HepG2 (cell line): ENCODE results near the gene DIS3L2. TPM values are rescaled to one million over a fixed set of nuclear protein-coding genes. Genes with fewer than 3 reads are reported as not detected.

Experiments
- CCDC6 ChIP-seq: sonication (generic); formaldehyde crosslinking; IDR thresholded peaks from 2 replicates; pipeline ENCODE4 v1.8.1; 2022; ENCODE audit warnings: mild to moderate bottlenecking, missing genetic modification reagents, moderate library complexity
- HOXA9 ChIP-seq: sonication (generic); formaldehyde crosslinking; IDR thresholded peaks from 2 replicates; pipeline ENCODE4 v1.8.1; 2022; ENCODE audit warnings: missing genetic modification reagents, mild to moderate bottlenecking, moderate library complexity, borderline replicate concordance
- IKZF1 ChIP-seq: fragments of 450-650 bp; IDR thresholded peaks from 2 replicates; pipeline ENCODE4 v1.7.1; 2016
- MBNL3 ChIP-seq: fragments of 250-450 bp; sonication (Bioruptor Pico); conservative IDR thresholded peaks from 2 replicates; pipeline ENCODE4 v1.8.0; 2022; ENCODE audit warnings: mild to moderate bottlenecking, inconsistent platforms
- NFYB ChIP-seq: sonication (generic); formaldehyde crosslinking; IDR thresholded peaks from 2 replicates; pipeline ENCODE4 v1.4.0; 2020; ENCODE audit warnings: missing genetic modification reagents
- POGZ ChIP-seq: sonication (generic); formaldehyde crosslinking; IDR thresholded peaks from 2 replicates; pipeline ENCODE4 v1.4.0; 2020; ENCODE audit warnings: mild to moderate bottlenecking, missing genetic modification reagents
- SMAD9 ChIP-seq: sonication (generic); formaldehyde crosslinking; IDR thresholded peaks from 2 replicates; pipeline ENCODE4 v1.5.1; 2020; ENCODE audit warnings: mild to moderate bottlenecking, missing genetic modification reagents
- SRSF9 ChIP-seq: fragments of 200-400 bp; formaldehyde crosslinking; IDR thresholded peaks from 2 replicates; pipeline ENCODE4 v1.6.1; 2018; ENCODE audit warnings: borderline replicate concordance, mild to moderate bottlenecking, low read depth, low read length; ENCODE audit not compliant: insufficient read depth, poor library complexity, severe bottlenecking
- ZBTB14 ChIP-seq: sonication (generic); formaldehyde crosslinking; IDR thresholded peaks from 2 replicates; pipeline ENCODE4 v1.4.0; 2020; ENCODE audit warnings: missing genetic modification reagents
- ZBTB33 ChIP-seq: sonication (generic); formaldehyde crosslinking; IDR thresholded peaks from 2 replicates; pipeline ENCODE4 v1.4.0; 2020; ENCODE audit warnings: missing genetic modification reagents
- ZNF180 ChIP-seq: sonication (generic); formaldehyde crosslinking; IDR thresholded peaks from 2 replicates; pipeline ENCODE4 v1.4.0; 2020; ENCODE audit warnings: low read depth, missing genetic modification reagents, borderline replicate concordance
- ZNF264 ChIP-seq: sonication (generic); formaldehyde crosslinking; IDR thresholded peaks from 2 replicates; pipeline ENCODE4 v1.4.0; 2020; ENCODE audit warnings: missing genetic modification reagents
- ZNF335 ChIP-seq: sonication (generic); formaldehyde crosslinking; IDR thresholded peaks from 2 replicates; pipeline ENCODE4 v1.4.0; 2020; ENCODE audit warnings: missing genetic modification reagents
- ZNF432 ChIP-seq: sonication (generic); formaldehyde crosslinking; IDR thresholded peaks from 2 replicates; pipeline ENCODE4 v1.5.0; 2020; ENCODE audit warnings: missing genetic modification reagents, mild to moderate bottlenecking, borderline replicate concordance
- ZNF512B ChIP-seq: sonication (generic); formaldehyde crosslinking; IDR thresholded peaks from 2 replicates; pipeline ENCODE4 v1.5.1; 2020; ENCODE audit warnings: missing genetic modification reagents, mild to moderate bottlenecking, borderline replicate concordance
- ZNF530 ChIP-seq: sonication (generic); formaldehyde crosslinking; IDR thresholded peaks from 2 replicates; pipeline ENCODE4 v1.5.0; 2020; ENCODE audit warnings: low read depth, mild to moderate bottlenecking, missing genetic modification reagents
- ZNF580 ChIP-seq: IDR thresholded peaks from 2 replicates; pipeline ENCODE4 v1.6.1; 2016; ENCODE audit warnings: low read depth, borderline replicate concordance
- ZNF710 ChIP-seq: sonication (generic); formaldehyde crosslinking; IDR thresholded peaks from 2 replicates; pipeline ENCODE4 v1.5.0; 2020; ENCODE audit warnings: mild to moderate bottlenecking, missing genetic modification reagents, borderline replicate concordance
- ZNF746 ChIP-seq: sonication (generic); formaldehyde crosslinking; IDR thresholded peaks from 2 replicates; pipeline ENCODE4 v1.8.0; 2022; ENCODE audit warnings: mild to moderate bottlenecking, missing genetic modification reagents
- polyA plus RNA-seq, 8 experiments: library from polyadenylated mRNA; depleted of rRNA in 3 of 8; stranded (reverse) in 7 of 8; unstranded in 1 of 8; fragments of >200 nt; fragmentation: Illumina TruSeq in 4 of 8; extraction: Trizol in 4 of 8; gene quantifications; 2 replicates each; pipeline versions ENCODE4 v1.2.1 to v1.2.3, GENCODE V29; 2011 to 2016; ENCODE audit warnings: low read depth in 4 of 8, missing spikeins in 1 of 8, mixed read lengths in 1 of 8; ENCODE audit not compliant: insufficient read depth in 1 of 8
- total RNA-seq, 5 experiments: library from RNA; depleted of rRNA; stranded (reverse); fragments of >200 nt; fragmentation: Illumina TruSeq; extraction: Trizol; gene quantifications; 2 replicates each; pipeline ENCODE4 v1.2.3, GENCODE V29; 2016; ENCODE audit warnings: low read depth in 1 of 5

The DIS3L2 gene
- total and polyA plus RNA-seq, 2 of the 13 experiments (the other 11 are each of a cell fraction or from before 2014, with no cell fraction given): 7.0 to 23.9 TPM

- TF ChIP-seq ZNF512B (CRISPR knock-in tag): no peak
- peak; percentile 88 for TF ChIP-seq ZNF335 (CRISPR knock-in tag)
- peak; percentile 89; the same call in 1 of the 2 replicates for TF ChIP-seq ZNF264 (CRISPR knock-in tag)
- no peak for TF ChIP-seq MBNL3 (CRISPR knock-in tag)
- no peak; the same call in 1 of the 2 replicates for TF ChIP-seq HOXA9
- TF ChIP-seq SMAD9 (CRISPR knock-in tag): no peak; the same call in 1 of the 2 replicates
- peak; percentile 94 for TF ChIP-seq POGZ (CRISPR knock-in tag)
- TF ChIP-seq IKZF1: no peak
- peak; percentile 91; the same call in 1 of the 2 replicates for TF ChIP-seq CCDC6 (CRISPR knock-in tag)
- TF ChIP-seq NFYB (CRISPR knock-in tag): peak; percentile 19; the same call in 1 of the 2 replicates
- peak; percentile 92 for TF ChIP-seq ZNF710 (CRISPR knock-in tag)
- TF ChIP-seq ZNF180 (CRISPR knock-in tag): 0 out of 2 replicates have a peak, but pooled peaks have one; percentile 71
- TF ChIP-seq ZNF746: no peak
- TF ChIP-seq ZBTB14 (CRISPR knock-in tag): peak; percentile 77
- no peak for TF ChIP-seq ZNF432 (CRISPR knock-in tag)
- TF ChIP-seq ZNF530: peak; percentile 77; the same call in 1 of the 2 replicates
- TF ChIP-seq ZNF580: peak; percentile 92; the same call in 1 of the 2 replicates
- TF ChIP-seq SRSF9: no peak
- TF ChIP-seq ZBTB33: no peak
Observed at GRCh38 chr2:231961349-231962166, at the start of gene DIS3L2 (continued).
